Adrenal gland (tissue), 19 donors: Measurements from ENCODE around the gene C18orf32. TPM values are rescaled to one million over a fixed set of nuclear protein-coding genes. Genes with fewer than 3 reads are reported as not detected.

Experiments used
- DNase-seq, 7 donors: peaks; one replicate each; pipeline ENCODE4 v3.0.0-alpha.2; 2019 to 2020
- H3K27ac ChIP-seq, 5 donors: fragments of 200-600 bp; sonication (generic) in 4 of 5; 1 replicate in 3 of 5; 2 replicates in 2 of 5; pipeline versions ENCODE4 v1.5.1 to v1.8.0; 2016 to 2020; ENCODE audit warnings: mild to moderate bottlenecking in 1 of 5
- H3K27me3 ChIP-seq: fragments of 200-600 bp; 2 replicates; pipeline ENCODE4 v1.8.0; 2021
- H3K36me3 ChIP-seq, 2 donors: fragments of 200-600 bp; replicated peaks in 1 of 2; 1 replicate in 1 of 2; 2 replicates in 1 of 2; pipeline versions ENCODE4 v1.5.1 to v1.8.0; 2018 to 2022
- H3K4me1 ChIP-seq, 2 donors: fragments of 200-600 bp; replicated peaks in 1 of 2; 1 replicate in 1 of 2; 2 replicates in 1 of 2; pipeline versions ENCODE4 v1.5.1 to v1.8.0; 2018 to 2021
- H3K4me3 ChIP-seq, 4 donors: fragments of 200-600 bp; sonication (generic) in 3 of 4; one replicate each; pipeline ENCODE4 v1.5.1; 2016 to 2018
- H3K9me3 ChIP-seq, 3 donors: fragments of 200-600 bp; sonication (generic) in 1 of 3; replicated peaks in 1 of 3; 1 replicate in 2 of 3; 2 replicates in 1 of 3; pipeline versions ENCODE4 v1.5.1 to v1.8.0; 2016 to 2021
- POLR2A ChIP-seq, 2 donors: fragments of 450-650 bp; IDR thresholded peaks; one replicate each; pipeline ENCODE4 v1.6.1; 2017; ENCODE audit warnings: antibody characterized with exemption in 2 of 2, mild to moderate bottlenecking in 2 of 2, moderate library complexity in 1 of 2
- WGBS, 4 donors: extraction: QIAGEN DNeasy Blood & Tissue Kit in 2 of 4; methylation state at CpG; one replicate each; pipeline versions ENCODE4 v1.1.5 to v1.1.7; 2013 to 2017; 5-methylcytosine and 5-hydroxymethylcytosine counted together
- intact Hi-C, 2 donors: fragments of 100-400 bp; cut with DNase I; formaldehyde crosslinking; loops; one replicate each; pipeline versions ENCODE4 v1.14.1 to v1.15.0; 2022 to 2023
- long read RNA-seq, 10 donors: library from polyadenylated mRNA in 3 of 10; unstranded in 2 of 10; stranded (forward) in 1 of 10; transcript quantifications; one replicate each; pipeline ENCODE4 v2.0.0 and lab custom pipeline, GENCODE V29; 2021 to 2026
- polyA plus RNA-seq, 3 donors: library from polyadenylated mRNA; stranded (reverse); fragments of 200-250 nt in 2 of 3; fragments of 350-450 nt in 1 of 3; fragmentation: Illumina TruSeq in 1 of 3; extraction: RNeasy Lipid Tissue Mini Kit (QIAGEN cat#74804) in 1 of 3; gene quantifications; one replicate each; pipeline ENCODE4 v1.2.3, GENCODE V29; 2013 to 2014
- total RNA-seq, 9 donors: library from RNA; depleted of rRNA in 4 of 9; stranded (reverse); fragments of >200 nt in 4 of 9; fragments of 120-200 nt in 1 of 9; fragmentation: NEBNext Ultra II Directional in 1 of 9; extraction: Animal tissue kit (Norgen Biotek cat#: 25700) in 1 of 9; gene quantifications; one replicate each; pipeline versions ENCODE4 v1.1.0 to v1.2.4, GENCODE V29; 2013 to 2023
- TF ChIP-seq, protein P1 (sequence below), 6 experiments: fragments of 450-650 bp in 4 of 6; fragments of 200-600 bp in 2 of 6; sonication (generic) in 1 of 6; IDR thresholded peaks; 1 replicate in 5 of 6; 2 replicates in 1 of 6; pipeline versions ENCODE4 v1.5.1 to v1.8.0; 2016 to 2021; ENCODE audit warnings: antibody characterized with exemption in 6 of 6, mild to moderate bottlenecking in 2 of 6, moderate library complexity in 1 of 6
- donor health status: healthy with polysubstance abuse.
- donor health status: Bipolar disorder and iron deficiency.
- donor health status: DM: yes; HTN: yes; CAD: no.
- donor health status: DM: no; HTN: no; CAD: no.
- donor health status: DM: no; HTN: no; CAD: no.
- donor health status: DM: yes; HTN: yes; CAD: no.

Gene C18orf32
- total RNA-seq (100 to 1,000 TPM in 1 of 9 donors, 10 to 100 TPM in 8; 33.1 to 117 (median 74.1) TPM), polyA plus RNA-seq (100 to 1,000 TPM in 1 of 3 donors, 10 to 100 TPM in 2; 61.4 to 176 (median 78.3) TPM)
- long read RNA-seq, donor 1, full-length matches to known transcripts = 139 of 185 reads
- long read RNA-seq, donor 1, partial matches to known transcripts = 46 of 185 reads
- long read RNA-seq, donor 1, other reads (novel, unspliced or antisense) = 0 of 185 reads
- long read RNA-seq, donor 2, full-length matches to known transcripts = 65 of 65 reads
- long read RNA-seq, donor 2, partial matches to known transcripts = 0 of 65 reads
- long read RNA-seq, donor 2, other reads (novel, unspliced or antisense) = 0 of 65 reads
- long read RNA-seq, donor 3, full-length matches to known transcripts = 84 of 84 reads
- long read RNA-seq, donor 3, partial matches to known transcripts = 0 of 84 reads
- long read RNA-seq, donor 3, other reads (novel, unspliced or antisense) = 0 of 84 reads
- long read RNA-seq, donor 4, full-length matches to known transcripts = 100 of 104 reads
- long read RNA-seq, donor 4, partial matches to known transcripts = 0 of 104 reads
- long read RNA-seq, donor 4, other reads (novel, unspliced or antisense) = 4 of 104 reads
- long read RNA-seq, donor 5, full-length matches to known transcripts = 127 of 129 reads
- long read RNA-seq, donor 5, partial matches to known transcripts = 0 of 129 reads
- long read RNA-seq, donor 5, other reads (novel, unspliced or antisense) = 2 of 129 reads
- long read RNA-seq, donor 6, full-length matches to known transcripts = 75 of 75 reads
- long read RNA-seq, donor 6, partial matches to known transcripts = 0 of 75 reads
- long read RNA-seq, donor 6, other reads (novel, unspliced or antisense) = 0 of 75 reads
- long read RNA-seq, donor 7, full-length matches to known transcripts = 51 of 51 reads
- long read RNA-seq, donor 7, partial matches to known transcripts = 0 of 51 reads
- long read RNA-seq, donor 7, other reads (novel, unspliced or antisense) = 0 of 51 reads
- long read RNA-seq, donor 8, full-length matches to known transcripts = 102 of 102 reads
- long read RNA-seq, donor 8, partial matches to known transcripts = 0 of 102 reads
- long read RNA-seq, donor 8, other reads (novel, unspliced or antisense) = 0 of 102 reads
- long read RNA-seq, donor 9, full-length matches to known transcripts = 86 of 109 reads
- long read RNA-seq, donor 9, partial matches to known transcripts = 23 of 109 reads
- long read RNA-seq, donor 9, other reads (novel, unspliced or antisense) = 0 of 109 reads
- long read RNA-seq, donor 10, full-length matches to known transcripts = 18 of 18 reads
- long read RNA-seq, donor 10, partial matches to known transcripts = 0 of 18 reads
- long read RNA-seq, donor 10, other reads (novel, unspliced or antisense) = 0 of 18 reads

DNA sequence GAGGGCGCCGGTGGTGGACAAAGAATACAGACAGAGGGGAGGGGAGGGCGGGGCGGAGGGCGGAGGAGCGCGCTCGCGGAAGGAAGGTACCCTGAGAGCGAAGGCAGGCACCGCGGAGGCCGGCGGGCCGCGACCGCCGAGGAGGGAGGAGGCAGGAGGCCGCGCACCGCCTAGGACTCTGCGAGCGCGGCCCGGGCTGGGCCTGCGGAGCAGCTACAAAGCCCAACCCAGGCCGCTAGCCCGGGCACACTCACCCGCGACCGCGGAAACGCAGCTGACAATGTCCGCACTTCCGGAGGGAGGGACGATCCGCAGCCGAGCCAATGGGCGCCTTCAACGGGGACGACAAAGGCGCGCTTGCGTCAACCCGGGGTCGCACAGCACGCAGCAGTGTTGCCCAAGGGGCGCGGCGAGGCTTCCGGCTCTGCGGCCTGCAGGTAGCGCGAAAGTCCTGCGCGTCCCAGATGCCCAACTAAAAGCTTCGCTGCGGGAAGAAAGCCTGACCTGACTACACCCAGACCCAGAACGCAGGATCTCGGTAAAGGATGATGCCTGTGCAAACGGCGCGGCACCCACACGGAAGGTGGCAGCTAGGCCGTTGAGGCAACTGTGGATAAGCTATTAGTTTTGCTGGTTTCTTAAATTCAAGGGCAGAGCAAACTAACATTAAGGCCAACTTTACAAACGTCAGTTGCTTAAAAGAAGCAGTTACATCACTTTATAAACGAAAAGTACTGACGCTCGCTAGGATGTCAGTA is at the start of gene C18orf32:
TSS of gene C18orf32 (minus strand) at position 282 of the 758 bp plus-strand sequence. CDS start 3,486 bp downstream, outside the sequence.
- H3K27ac ChIP-seq = peak within 1 kb of the TSS; percentile 69 to 99 (median 94)
- intact Hi-C loops = no loop called here
- H3K4me1 ChIP-seq = peaks cover 11 to 42% of the 10 kb centered on the region in 2 donors
- no peaks in the 10 kb centered on the region for H3K9me3 ChIP-seq
- 3 to 16% (median 9%) methylated on average over 18 to 69 of the region's 69 CpGs for WGBS, 4 donors
- H3K4me3 ChIP-seq = peak within 1 kb of the TSS; percentile 9 to 87 (median 59)
- TF ChIP-seq, protein P1, sequence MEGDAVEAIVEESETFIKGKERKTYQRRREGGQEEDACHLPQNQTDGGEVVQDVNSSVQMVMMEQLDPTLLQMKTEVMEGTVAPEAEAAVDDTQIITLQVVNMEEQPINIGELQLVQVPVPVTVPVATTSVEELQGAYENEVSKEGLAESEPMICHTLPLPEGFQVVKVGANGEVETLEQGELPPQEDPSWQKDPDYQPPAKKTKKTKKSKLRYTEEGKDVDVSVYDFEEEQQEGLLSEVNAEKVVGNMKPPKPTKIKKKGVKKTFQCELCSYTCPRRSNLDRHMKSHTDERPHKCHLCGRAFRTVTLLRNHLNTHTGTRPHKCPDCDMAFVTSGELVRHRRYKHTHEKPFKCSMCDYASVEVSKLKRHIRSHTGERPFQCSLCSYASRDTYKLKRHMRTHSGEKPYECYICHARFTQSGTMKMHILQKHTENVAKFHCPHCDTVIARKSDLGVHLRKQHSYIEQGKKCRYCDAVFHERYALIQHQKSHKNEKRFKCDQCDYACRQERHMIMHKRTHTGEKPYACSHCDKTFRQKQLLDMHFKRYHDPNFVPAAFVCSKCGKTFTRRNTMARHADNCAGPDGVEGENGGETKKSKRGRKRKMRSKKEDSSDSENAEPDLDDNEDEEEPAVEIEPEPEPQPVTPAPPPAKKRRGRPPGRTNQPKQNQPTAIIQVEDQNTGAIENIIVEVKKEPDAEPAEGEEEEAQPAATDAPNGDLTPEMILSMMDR (IDR thresholded peaks at IDR 0.05) = no peak
- peak; percentile 97 for TF ChIP-seq POLR2A (IDR thresholded peaks at IDR 0.05)
- H3K27me3 ChIP-seq = no peaks in the 10 kb centered on the region
- H3K36me3 ChIP-seq = peaks cover 0 to 49% of the 10 kb centered on the region in 2 donors
- peak; percentile 93 to 98 (median 95) for DNase-seq

DNA sequence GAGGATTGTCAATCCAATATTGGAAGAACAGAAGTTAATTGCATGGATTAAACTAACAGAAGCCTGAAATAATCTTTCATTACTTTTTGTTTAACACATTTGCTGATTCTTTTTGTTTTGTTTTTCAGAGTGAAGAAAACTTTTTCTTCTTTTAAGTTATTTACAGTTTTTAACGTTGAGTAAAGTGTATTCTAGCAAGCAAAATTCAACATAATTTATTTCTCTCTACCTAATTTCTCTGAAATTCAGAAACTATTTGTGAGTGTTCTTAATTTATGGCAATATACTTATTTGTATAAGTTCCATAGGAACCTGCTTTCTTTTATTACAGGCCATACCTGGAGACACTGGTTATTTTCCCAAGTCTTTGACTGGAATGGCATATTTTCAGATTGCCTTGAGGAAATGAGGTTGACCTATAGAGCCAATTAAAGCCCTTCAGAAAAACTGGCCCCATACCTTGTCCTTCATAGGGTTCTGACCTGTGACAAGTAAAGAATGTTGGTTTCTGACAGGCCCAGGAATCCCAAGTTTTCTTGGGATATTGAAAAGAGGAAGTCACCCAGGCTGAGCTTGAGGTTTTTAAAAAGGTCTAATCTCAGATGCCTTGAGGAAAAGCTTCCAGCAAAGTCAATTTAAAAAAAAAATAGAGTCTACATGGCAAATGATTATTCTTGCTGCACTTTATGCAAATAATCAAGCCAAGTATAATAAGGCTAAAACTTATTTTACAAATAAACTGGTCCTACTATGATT is 48.0 kb upstream of the C18orf32 start:
- Histone ChIP-seq H3K27ac (no peak overlapping the region), H3K36me3 (no peaks in the 10 kb centered on the region), H3K4me3 (no peak overlapping the region), H3K9me3 (peaks cover 0 to 6% (median 0%) of the 10 kb centered on the region in 3 donors), H3K4me1 (no peaks in the 10 kb centered on the region), H3K27me3 (no peaks in the 10 kb centered on the region)
- 71 to 93% (median 86%) methylated on average over 1 of the region's 1 CpG for WGBS, 4 donors
- TF ChIP-seq, protein P1 (IDR thresholded peaks at IDR 0.05) = no peak
- intact Hi-C loops = no loop called here
- no peak for DNase-seq

DNA sequence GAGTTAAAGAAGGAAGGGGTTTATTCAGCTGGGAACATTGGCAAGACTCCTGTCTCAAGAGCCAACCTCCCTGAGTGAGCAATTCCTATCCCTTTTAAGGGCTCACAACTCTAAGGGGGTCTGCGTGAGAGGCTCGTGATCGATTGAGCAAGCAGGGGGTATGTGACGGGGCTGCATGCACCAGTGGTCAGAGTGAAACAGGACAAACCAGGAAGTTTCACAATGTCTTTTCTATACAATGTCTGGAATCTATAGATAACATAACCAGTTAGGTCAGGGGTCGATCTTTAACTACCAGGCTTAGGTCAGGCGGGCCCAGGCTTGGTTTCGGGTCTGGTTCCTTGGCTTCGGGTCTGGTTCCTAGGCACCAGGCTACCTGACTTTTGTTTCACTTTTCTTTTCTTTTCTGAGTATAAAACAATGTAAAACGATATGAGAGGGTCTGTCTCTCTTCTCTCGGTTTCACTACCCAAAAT is 44.7 kb upstream of the C18orf32 start:
- Histone ChIP-seq H3K36me3 (no peaks in the 10 kb centered on the region), H3K27ac (no peak overlapping the region), H3K27me3 (no peaks in the 10 kb centered on the region), H3K4me1 (no peaks in the 10 kb centered on the region), H3K4me3 (no peak overlapping the region), H3K9me3 (peaks cover 0 to 6% (median 0%) of the 10 kb centered on the region in 3 donors)
- intact Hi-C loops = no loop called here
- no peak for DNase-seq
- 66 to 72% (median 69%) methylated on average over 10 of the region's 10 CpGs for WGBS, 4 donors
- TF ChIP-seq POLR2A (IDR thresholded peaks at IDR 0.05) = no peak
- TF ChIP-seq, protein P1 (IDR thresholded peaks at IDR 0.05) = no peak
